IMR-90 (cell line): ENCODE results near the gene GLB1L.

Experiments used
- CTCF ChIP-seq: conservative IDR thresholded peaks from 2 replicates; pipeline ENCODE4 v1.5.1; 2012; ENCODE audit warnings: mild to moderate bottlenecking, low read depth, low read length, improper control_type of control experiment
- FOS ChIP-seq: fragments of 150-350 bp; IDR thresholded peaks from 2 replicates; pipeline ENCODE4 v1.6.1; 2016; ENCODE audit warnings: low read depth, low read length
- POLR2A ChIP-seq: IDR thresholded peaks from 2 replicates; pipeline ENCODE4 v1.6.1; 2012; ENCODE audit warnings: mild to moderate bottlenecking, low read depth, low read length
- RFX5 ChIP-seq: IDR thresholded peaks from 2 replicates; pipeline ENCODE4 v1.8.0; 2012; ENCODE audit warnings: low read depth, mild to moderate bottlenecking, low read length, moderate library complexity

GRCh38 chr2:219269362-219270054, 24.3 kb upstream of the GLB1L start:
- TF ChIP-seq FOS, result no peak
- TF ChIP-seq CTCF, result no peak
- no peak for TF ChIP-seq RFX5
- TF ChIP-seq POLR2A, result no peak
